ENCODE results near the gene GMDS.

The GMDS gene

GRCh38 chr6:2029952-2030351 lies 215.5 kb downstream of the GMDS start:
- TF ChIP-seq EZH2phosphoT487 (IDR thresholded peaks at IDR 0.05; ENCODE audit: borderline replicate concordance) (no peak), CTCF (conservative IDR thresholded peaks at IDR 0.05; ENCODE audit: low read length) (no peak)
- no peak overlapping the region for H2AFZ ChIP-seq (ENCODE audit: low read length)
- no peak overlapping the region for H3K4me2 ChIP-seq (ENCODE audit: low read depth, low read length, poor library complexity, severe bottlenecking)
- no peaks in the 10 kb centered on the region; the same call in 1 of the 2 replicates for H3K79me2 ChIP-seq (ENCODE audit: insufficient read depth, low read length)
- H3K4me1 ChIP-seq (ENCODE audit: insufficient read depth, low read length, poor library complexity, severe bottlenecking), result peaks cover 66% of the 10 kb centered on the region
- H3K9me2 ChIP-seq (replicated peaks; ENCODE audit: low read depth, low read length), result no peaks in the 10 kb centered on the region
- H3K4me3 ChIP-seq (ENCODE audit: low read length, poor library complexity, severe bottlenecking), result no peak overlapping the region
- H4K20me1 ChIP-seq (ENCODE audit: insufficient read depth, low read length, poor library complexity, severe bottlenecking), result no peaks in the 10 kb centered on the region
- H3K9me3 ChIP-seq (ENCODE audit: insufficient read depth, low read depth, low read length), result no peaks in the 10 kb centered on the region
- peaks cover 6% of the 10 kb centered on the region for H3F3A ChIP-seq (ENCODE audit: low read depth)
- no peaks in the 10 kb centered on the region for H3K36me3 ChIP-seq (ENCODE audit: insufficient read depth, low read length)
- no peak overlapping the region for H3K9ac ChIP-seq (ENCODE audit: low read depth, low read length, poor library complexity, severe bottlenecking)
- H3K27me3 ChIP-seq (ENCODE audit: insufficient read depth, low read length, poor library complexity, severe bottlenecking), result no peaks in the 10 kb centered on the region

GRCh38 chr6:2029130-2029794 lies 216.1 kb downstream of the GMDS start:
- Histone ChIP-seq H3K9me2 (replicated peaks; ENCODE audit: low read depth, low read length) (no peaks in the 10 kb centered on the region), H3K27me3 (ENCODE audit: insufficient read depth, low read length, poor library complexity, severe bottlenecking) (no peaks in the 10 kb centered on the region), H4K20me1 (ENCODE audit: insufficient read depth, low read length, poor library complexity, severe bottlenecking) (no peaks in the 10 kb centered on the region), H3K9me3 (ENCODE audit: insufficient read depth, low read depth, low read length) (no peaks in the 10 kb centered on the region), H3K4me2 (ENCODE audit: low read depth, low read length, poor library complexity, severe bottlenecking) (peak overlapping the region; percentile 59), H3K79me2 (ENCODE audit: insufficient read depth, low read length) (no peaks in the 10 kb centered on the region; the same call in 1 of the 2 replicates), H3K4me1 (ENCODE audit: insufficient read depth, low read length, poor library complexity, severe bottlenecking) (peaks cover 70% of the 10 kb centered on the region), H3K36me3 (ENCODE audit: insufficient read depth, low read length) (no peaks in the 10 kb centered on the region), H3F3A (ENCODE audit: low read depth) (peaks cover 6% of the 10 kb centered on the region), H2AFZ (ENCODE audit: low read length) (no peak overlapping the region), H3K4me3 (ENCODE audit: low read length, poor library complexity, severe bottlenecking) (peak overlapping the region; percentile 62), H3K9ac (ENCODE audit: low read depth, low read length, poor library complexity, severe bottlenecking) (peak overlapping the region; percentile 61)
- no peak for TF ChIP-seq CTCF (conservative IDR thresholded peaks at IDR 0.05; ENCODE audit: low read length)
- TF ChIP-seq EZH2phosphoT487 (IDR thresholded peaks at IDR 0.05; ENCODE audit: borderline replicate concordance), result no peak

- H3K79me2 ChIP-seq (ENCODE audit: insufficient read depth, low read length), result no peaks in the 10 kb centered on the region; the same call in 1 of the 2 replicates
- H3K4me2 ChIP-seq (ENCODE audit: low read depth, low read length, poor library complexity, severe bottlenecking), result peak overlapping the region; percentile 59
- TF ChIP-seq EZH2phosphoT487 (IDR thresholded peaks at IDR 0.05; ENCODE audit: borderline replicate concordance), result no peak
- TF ChIP-seq CTCF (conservative IDR thresholded peaks at IDR 0.05; ENCODE audit: low read length), result no peak
- H3K9ac ChIP-seq (ENCODE audit: low read depth, low read length, poor library complexity, severe bottlenecking), result peak overlapping the region; percentile 61
- no peaks in the 10 kb centered on the region for H3K9me3 ChIP-seq (ENCODE audit: insufficient read depth, low read depth, low read length)
- peaks cover 6% of the 10 kb centered on the region for H3F3A ChIP-seq (ENCODE audit: low read depth)
- no peaks in the 10 kb centered on the region for H3K36me3 ChIP-seq (ENCODE audit: insufficient read depth, low read length)
- peak overlapping the region; percentile 53; the same call in 1 of the 2 replicates for H2AFZ ChIP-seq (ENCODE audit: low read length)
- H3K27me3 ChIP-seq (ENCODE audit: insufficient read depth, low read length, poor library complexity, severe bottlenecking), result no peaks in the 10 kb centered on the region
- H3K9me2 ChIP-seq (replicated peaks; ENCODE audit: low read depth, low read length), result no peaks in the 10 kb centered on the region
- peaks cover 77% of the 10 kb centered on the region for H3K4me1 ChIP-seq (ENCODE audit: insufficient read depth, low read length, poor library complexity, severe bottlenecking)
- H4K20me1 ChIP-seq (ENCODE audit: insufficient read depth, low read length, poor library complexity, severe bottlenecking), result no peaks in the 10 kb centered on the region
- peak overlapping the region; percentile 62 for H3K4me3 ChIP-seq (ENCODE audit: low read length, poor library complexity, severe bottlenecking)
Measured at GRCh38 chr6:2028457-2029038, 216.9 kb downstream of the GMDS start.

Data from Loucy (cell line).